NCI-H146 treated with DMSO at 0.1 percent for 48 hours (cell line): Measurements from ENCODE around the gene MVB12A.
A peak's percentile ranks its signal among the peaks of the same experiment; 100 is the strongest.

Experiments
- DNase-seq: peaks from one replicate; lab custom pipeline; 2025; ENCODE audit not compliant: unreplicated experiment; lab: John Stamatoyannopoulos, UW

MVB12A gene

DNA sequence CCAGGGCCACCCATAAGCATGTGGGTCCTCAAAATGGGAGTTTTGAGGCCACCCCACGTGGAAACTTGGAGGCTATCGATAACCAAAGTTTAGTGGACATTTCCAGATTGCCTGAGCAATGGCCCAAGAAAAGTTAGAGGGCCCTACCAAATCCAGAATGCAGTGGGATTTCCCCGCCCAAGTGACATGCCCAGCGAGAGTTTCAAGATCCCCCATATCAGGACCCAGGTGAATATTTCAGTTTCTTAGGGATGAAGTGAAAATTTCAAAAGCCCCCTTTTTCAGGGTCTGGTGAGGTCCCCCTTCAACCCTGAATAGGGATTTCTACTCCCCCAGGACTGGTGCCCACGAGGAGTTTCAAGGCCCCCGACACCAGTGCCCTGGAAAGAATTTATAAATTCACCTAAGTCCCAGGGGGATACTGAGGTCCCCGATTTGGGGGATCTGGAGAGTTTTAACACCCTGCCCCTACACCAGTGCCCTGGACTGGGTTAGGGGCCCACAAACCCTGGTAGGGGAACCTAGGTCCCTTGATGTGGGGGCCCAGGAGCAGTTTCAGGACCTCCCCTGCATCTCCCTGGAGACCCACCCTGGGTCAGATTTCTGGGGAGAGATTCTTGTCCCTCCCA, 15.1 kb upstream of the MVB12A start:
- DNase-seq: no peak

DNA sequence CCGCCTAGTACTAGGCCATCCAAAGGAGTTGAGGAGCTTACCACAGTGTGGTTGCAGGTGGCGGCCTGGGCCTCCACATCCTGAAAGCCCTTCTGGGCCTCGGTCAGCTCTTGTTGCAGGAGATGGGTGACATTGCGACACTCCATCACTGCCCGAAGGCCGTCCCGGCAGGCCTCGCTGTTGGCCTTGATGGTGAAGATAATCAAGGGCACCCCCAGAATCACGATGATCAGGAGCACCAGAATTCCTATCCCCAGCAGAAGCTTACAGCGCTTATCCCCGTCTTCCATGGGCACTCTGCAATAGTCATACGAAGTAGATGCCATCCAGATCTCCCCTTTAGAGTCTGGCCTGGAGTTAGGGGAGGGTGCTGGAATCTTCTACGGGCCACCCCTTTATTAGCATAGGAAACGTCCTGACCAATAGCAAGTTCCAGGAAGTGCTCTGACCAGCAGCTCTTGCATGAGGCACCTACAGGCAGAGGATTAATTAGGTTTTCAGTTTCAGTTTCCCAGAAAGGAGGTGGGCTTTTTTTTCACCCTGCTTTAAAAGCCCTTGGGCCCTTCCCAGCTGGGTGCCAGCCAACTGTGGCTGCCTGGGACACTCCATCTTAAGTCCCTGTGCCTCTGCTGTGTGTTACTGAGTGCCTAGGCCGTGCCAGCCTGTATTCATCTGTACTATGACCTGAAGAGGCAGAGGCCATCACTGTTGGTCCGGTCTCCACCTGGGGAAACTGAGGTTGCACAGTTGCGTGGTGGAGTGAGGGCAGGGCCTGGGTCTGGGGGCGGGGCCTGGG, 14.4 kb upstream of the MVB12A start, which contains the start of gene BST2:
Gene BST2, minus strand, starts transcription at position 381 of the 796 bp plus-strand sequence. Its CDS starts 55 bp downstream, at position 326.
- DNase-seq: no peak

DNA sequence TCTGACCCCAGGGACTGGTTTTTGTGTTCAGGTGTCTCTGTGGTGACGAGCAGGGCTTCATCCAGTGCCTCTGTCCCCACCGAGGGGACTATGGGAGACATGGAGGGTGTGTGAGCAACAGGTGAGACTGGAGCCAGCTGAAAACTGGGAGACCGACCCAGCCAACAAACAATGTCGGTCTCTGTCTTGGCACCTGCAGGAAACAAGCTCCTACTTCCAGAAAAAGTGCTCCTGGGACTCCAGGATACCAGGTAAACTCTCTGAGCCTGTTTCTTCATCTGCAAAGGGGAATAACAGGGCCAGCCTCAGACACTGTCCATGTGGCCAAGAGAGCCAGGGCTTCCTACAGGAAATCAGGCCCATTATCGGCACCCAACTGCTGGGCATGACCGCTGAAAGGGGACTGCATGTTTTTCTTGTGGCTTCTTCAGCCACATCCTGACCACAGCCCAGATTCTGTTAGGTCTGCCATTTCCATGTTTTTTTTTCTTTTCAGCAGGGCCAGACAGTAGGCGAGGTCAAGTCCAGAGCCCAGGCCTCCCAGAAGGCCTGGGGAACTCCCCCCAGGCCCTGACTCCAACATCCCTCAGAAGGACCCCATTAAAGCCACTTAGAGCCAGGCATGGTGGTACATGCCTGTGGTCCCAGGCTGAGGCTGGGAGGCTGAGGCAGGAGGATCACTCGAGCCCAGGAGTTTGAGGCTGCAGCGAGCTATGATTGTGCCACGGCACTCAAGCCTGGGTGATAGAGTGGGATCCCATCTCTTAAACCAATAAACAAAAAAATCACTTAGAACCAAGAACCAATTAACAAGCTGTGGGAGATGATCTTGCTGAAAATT, 13.6 kb upstream of the MVB12A start:
- DNase-seq: no peak

DNA sequence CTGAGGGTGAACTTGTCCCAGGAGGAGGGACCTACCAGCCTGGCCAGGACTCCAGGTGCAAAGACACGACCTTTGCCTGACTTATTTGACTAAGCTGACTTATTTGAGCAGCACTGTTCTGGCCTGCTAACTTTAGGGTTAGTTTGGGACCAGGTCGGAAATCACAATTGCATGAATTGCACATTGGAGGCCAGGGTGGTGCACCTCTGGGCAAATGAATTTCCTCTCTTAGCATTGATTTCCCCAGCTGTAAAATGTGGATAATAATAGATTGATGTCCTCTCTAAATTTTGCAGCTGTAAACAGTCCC, 13.0 kb upstream of the MVB12A start:
- no peak for DNase-seq

DNA sequence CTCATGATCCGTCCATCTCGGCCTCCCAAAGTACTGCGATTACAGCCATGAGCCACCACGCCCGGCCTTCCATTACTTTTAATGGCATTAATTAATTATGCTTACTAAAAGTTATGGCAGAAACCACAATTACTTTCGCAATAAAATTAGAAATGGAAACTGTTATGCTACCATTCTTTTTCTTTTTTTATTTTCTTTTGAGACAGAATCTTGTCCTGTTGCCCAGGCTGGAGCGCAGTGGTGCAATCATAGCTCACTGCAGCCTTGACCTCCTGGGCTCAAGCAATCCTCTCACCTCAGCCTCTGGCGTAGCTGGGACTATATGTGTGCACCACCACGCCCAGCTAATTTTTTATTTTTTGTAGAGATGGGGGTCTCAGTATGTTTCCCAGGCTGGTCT, 9.9 kb upstream of the MVB12A start:
- no peak for DNase-seq

DNA sequence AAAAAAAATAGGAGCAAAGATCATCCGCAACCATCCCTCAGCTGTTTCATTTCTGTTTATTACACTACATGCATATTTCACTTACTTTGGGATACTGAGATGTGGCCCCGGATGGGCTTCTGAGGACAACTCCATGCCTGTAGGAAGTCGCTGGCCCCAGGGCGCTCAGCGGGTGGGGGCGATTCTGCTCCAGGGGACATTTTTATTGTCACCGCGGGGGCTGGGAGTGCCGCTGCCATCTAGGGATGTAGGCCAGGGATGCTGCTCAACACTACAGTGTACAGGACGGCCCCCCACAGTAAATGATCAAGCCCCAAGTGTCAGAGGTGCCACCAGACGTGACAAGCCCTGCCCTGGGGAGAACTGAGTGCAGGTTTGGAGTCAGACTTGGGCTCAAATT, 8.0 kb upstream of the MVB12A start:
- peak; percentile 51 for DNase-seq

DNA sequence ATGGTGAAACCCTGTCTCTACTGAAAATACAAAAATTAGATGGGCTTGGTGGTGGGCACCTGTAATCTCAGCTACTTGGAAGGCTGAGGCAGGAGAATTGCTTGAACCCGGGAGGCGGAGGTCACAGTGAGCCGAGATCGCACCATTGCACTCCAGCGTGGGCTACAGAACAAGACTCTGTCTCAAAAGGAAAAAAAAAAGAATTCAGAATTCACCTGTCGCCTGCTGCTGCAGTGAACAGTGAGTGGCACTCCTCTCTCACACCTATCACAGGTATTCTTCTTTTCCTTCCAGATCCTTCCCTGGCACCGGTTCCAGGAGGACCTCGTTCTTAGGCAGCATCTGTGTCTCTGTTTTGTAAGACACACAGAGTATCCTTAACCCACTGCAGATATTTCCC, 5.8 kb upstream of the MVB12A start:
- DNase-seq: no peak

DNA sequence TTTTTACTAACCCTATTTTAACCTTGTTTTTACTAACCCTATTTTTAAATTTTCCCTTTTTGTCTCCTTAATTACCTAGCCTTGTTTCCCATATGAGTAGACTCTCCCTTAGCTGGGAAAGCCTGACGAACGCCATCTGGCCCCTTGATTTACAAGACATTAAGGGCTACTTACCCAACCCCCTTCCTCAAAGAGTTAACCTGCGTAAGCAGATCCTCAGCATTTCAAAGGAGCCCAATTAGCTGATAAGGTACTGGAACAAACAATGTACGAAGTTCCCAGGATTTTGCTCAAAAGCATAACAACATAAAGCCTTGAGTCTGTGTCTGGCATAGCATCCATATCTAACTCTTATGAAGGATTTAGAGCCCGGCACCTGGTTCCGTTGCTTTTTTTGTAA, 4.7 kb upstream of the MVB12A start:
- DNase-seq: no peak

DNA sequence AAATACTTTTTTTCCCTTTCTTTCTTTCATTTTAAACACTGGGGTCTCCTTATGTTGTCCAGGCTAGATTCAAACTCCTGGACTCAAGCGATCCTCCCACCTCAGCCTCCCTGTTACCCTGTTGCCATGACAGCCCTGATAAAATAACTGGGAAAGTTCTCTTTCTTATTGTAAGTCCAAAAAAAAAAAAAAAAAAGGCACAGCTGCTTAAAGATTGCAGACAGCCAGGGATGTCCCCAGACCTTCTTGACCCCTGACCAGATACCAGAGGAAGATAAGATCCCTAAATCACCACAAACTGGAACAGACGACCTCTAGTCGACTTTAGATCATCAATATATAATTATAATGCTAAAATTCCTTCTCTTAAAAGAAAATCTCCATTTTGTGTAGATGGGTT, 1.1 kb upstream of the MVB12A start:
- no peak for DNase-seq

DNA sequence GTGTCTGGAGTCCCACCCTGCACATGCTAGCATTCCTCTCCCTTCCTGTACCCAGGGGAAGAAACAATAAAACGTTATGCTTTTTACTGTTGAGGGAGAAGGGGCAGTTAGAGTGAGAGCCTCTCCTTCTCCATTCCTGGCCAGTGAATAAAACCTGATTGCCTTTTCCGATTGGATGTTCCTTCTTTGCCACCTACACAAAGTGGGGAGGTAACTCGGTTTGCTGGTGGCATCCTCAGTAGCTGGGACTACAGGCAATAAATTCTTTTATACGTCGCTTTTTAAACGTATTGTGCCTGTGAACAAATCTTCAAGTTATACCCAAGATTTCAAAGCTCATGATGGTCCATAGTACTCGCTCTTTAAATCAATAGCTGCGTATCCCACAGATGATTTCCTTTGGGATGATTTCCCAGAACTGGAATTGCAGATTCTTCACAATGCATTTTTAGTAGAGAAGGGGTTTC, 660 bp upstream of the MVB12A start:
- no peak for DNase-seq

DNA sequence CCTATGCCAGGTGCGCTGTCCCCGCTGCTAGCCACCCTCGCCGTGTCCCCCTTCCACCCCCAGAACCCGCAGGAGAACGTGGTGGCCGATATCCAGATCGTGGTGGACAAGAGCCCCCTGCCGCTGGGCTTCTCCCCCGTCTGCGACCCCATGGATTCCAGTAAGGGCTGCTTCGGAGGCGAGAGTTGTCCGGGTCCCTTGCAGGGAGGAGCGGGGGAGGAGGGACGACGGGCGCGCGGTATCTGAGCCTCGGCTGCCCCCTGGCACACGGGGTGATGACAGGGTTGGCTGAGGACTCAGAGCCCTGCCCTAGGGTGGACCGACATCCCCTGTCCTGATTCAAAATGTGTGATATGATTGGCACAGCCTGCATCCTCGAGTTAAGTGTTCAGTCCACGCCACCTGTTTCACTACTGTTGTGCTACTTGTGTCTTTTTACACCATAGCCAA, 653 bp downstream of the MVB12A start:
- DNase-seq: no peak

DNA sequence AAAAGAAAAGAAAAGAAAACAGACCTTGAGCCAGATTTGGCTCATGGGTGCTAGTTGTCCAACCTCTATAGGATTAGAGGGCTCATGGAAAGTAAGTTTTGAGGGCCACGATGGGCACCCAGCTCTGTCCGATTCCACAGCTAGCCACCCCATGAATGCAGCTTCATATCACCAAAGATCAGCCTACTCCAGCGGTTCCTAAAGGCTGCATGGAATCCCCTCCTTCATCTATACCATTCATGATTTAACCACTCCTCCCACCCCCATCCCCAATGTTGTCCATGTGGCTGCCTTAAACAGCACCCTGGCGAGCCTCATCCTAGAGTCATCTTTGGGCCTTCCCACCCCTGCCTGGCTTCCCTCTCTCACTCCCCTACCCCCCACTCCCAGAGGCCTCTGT, 2.1 kb downstream of the MVB12A start:
- DNase-seq: no peak

DNA sequence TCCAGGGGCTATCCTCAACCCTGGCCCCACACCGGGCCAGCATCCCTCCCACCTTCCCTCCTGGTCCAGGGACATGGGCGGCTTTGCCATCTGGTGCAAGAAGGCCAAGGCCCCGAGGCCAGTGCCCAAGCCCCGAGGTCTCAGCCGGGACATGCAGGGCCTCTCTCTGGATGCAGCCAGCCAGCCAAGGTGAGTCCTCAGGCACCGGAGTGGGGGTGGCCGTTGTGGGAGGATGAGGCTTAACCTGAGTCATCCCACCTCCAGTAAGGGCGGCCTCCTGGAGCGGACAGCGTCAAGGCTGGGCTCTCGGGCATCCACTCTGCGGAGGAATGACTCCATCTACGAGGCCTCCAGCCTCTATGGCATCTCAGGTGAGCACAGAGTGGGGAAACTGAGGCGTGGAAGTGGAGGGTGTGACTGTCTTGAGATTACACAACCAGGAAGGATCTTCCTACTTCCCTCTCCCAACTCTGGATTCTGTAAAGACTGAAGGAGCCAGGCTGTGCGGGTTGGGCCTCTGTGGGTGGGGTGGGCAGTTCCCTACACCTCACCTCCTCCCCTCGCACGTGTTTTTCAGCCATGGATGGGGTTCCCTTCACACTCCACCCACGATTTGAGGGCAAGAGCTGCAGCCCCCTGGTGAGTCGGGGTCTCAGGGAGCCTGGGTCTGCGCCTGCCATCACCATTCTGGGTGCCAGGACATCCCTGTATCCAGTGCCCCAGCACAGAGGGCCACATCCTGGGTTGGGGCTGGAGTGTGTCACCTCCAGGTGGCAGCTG, 3.8 kb downstream of the MVB12A start:
- no peak for DNase-seq

DNA sequence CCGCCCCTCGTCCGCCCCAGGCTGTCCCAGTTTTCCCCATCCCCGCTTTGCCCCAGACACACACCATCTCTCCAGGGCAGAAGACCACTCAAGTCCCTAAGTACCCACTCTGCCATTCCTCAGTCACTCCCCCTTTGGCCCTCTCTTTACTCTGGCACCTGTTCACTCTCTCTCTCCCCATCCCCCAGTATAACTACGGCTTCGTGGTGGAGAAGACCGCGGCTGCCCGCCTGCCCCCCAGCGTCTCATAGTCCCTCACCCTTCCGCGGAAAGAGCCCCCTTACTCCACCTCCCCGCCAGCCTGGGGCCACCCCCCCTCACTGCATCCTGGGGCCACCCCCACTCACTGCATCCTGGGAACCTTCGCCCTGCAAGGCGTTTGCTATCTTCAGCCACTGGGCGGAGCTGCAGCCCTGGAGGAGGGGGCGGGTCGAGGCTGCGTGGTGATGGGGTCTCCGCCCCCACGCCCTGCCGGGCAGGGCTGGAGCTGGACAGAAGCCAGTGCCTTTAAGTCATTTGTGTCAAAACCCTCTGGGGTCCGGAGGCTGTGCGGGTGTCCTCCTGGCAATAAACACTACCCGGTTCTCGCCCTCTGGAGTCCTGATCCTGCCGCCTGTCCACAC, 5.0 kb downstream of the MVB12A start:
- DNase-seq: no peak

DNA sequence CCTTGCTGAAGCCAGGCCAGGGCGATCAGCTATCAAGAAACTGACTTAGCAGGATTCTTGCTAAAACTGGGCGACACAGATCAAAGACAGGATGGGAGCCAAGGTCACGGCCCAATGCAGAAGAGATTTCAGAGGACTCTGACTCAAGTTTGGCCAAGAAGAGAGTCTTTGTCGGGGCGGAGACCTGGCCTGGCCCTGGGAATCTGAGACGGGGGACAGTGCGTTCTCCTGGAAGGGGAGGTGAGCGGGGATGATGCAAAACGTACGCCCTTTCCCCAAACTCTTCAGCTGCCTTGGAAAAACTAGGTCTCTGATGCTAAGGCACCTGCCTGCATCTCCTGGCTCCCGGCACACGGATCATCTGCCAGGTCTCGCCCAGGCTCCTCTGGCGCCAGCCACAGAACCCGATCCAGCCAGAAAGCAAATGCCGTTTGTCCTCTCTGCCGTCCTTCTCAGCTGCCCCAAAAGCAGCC, 9.8 kb downstream of the MVB12A start:
- no peak for DNase-seq

DNA sequence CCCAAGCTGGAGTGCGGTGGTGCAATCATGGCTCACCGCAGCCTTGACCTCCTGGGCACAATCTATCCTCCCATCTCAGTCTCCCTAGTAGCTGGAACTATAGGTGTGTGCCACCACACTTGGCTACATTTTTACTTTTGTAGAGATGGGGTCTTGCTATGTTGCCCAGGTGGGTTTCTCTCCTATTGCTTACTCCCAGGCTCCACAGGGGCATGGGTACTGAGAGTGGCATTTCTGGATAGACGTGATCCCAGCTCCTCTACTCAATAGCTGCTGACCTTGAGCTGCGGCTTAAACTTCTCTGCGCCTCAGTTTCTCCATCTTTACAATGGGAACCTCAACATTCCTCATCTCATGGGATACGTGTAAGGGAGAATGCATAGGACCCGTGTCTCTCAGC, 11.6 kb downstream of the MVB12A start:
- DNase-seq: no peak

DNA sequence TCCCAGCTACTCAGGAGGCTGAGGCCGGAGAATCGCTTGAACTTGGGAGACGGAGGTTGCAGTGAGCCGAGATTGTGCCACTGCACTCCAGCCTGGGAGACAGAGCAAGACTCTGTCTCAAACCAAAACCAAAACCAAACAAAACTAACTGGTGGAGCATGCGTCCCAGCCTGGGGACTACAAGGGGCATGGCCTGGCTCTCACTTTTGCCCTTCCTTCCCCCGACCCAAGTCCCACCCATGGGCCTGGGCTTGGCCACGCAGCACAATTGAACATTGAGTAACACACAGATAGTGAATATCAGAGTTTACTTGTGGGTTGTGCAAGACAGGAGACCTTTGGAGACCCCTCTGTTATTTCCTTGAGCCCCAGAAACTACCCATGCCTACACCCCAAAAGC, 15.4 kb downstream of the MVB12A start:
- no peak for DNase-seq

DNA sequence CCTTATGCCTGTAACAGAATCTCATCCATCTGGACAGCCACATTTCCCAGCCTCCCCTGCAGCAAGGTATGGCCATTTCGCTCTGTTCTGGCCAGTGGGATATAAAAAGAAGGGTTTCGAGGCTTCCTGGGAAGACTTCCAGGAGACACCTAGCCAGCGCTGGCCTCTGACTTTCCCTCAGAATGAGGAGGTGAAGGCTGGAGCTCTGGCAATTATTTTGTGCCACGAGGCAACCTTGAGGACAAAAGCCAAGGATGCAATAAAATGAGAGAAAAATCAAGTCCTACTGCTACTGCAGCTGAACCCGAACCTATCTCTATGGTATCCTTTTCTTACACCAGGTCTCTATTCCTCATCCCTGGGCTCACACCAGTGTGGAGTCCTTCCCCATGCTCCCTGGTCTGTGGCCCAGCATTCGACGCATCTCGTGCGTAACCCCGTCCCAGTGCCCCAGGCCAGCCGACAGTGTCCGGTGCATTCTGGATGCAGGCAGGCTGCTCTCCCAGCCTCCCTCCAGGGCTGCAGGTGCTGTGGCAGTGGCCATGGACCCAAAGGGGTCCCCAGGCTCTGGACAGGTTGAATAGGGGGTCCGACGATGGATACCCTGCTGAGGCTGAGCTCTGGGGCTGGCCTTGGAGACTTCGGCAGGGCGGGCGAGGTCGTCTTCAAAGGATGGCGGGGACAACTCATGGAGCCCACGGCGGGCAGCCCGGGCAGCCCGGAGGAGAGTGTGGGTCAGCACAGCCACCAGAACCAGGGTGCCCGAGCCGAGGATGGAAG, 16.4 kb downstream of the MVB12A start:
- no peak for DNase-seq

DNA sequence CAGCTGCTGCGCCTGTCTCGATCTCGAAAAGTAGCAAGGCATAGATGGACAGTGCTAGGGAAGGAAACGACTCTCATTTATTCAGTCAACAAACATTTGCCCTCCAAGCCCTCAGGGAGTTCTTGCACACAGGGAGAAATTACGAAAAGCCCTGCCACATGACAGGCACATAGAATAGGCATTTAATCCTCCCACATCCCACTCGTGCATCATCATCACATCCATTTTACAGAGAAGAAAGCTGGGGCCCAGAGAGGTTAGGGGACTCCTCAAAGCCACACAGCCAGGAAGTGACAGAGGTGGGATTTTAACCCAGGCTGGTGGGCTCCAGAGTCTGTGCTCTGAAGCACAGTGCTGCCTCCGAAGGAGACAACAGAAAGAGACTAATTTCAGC, 17.0 kb downstream of the MVB12A start:
- no peak for DNase-seq
